Measurements from ENCODE around the gene MNX1.

Gene MNX1

DNA sequence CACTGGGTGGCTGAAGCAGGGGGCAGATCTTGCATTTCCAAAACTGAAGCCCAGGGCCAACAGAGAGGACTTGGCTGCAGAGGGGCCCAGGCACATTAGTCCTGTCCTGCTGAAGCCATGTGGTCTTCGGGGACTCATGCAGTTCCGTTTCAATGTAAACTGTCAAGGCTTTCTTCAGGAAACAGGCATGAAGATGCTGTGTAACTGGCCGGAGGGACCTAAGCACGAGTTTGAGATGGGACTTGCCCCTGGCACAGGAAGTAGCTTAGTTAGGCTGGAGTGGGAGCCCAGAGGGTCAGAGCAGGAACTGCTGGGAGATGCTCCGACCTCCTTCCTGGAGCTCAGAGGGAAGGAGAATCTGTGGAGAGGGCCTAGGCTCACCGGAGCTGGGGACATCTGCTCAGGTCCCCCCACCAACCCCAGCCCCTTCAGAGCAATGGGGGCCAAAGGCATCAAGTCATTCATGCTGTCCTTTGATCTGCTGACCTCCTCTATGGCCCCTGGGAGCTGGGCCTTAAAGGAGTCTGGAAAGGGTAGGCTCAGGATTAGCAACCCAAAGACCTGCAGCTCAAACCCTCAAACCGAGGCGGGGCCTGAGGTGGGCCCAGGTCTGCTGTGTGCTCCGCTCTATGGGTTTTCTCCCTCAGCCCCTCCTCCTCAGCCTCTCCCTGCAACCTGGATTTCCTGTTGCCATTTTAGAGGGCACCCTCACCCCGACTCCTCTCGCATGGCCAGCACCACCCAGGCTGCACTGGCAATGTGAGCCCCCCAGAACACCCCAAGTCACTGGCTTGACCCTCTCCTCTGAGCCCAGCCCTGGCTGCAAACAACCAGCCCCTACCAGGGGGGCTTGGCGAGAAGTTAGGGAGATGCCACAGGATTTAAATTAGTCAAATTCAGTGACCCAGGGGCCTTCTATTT lies 4.4 kb upstream of the MNX1 start:
- no peak for DNase-seq (ENCODE audit: low read depth, low spot score)

DNA sequence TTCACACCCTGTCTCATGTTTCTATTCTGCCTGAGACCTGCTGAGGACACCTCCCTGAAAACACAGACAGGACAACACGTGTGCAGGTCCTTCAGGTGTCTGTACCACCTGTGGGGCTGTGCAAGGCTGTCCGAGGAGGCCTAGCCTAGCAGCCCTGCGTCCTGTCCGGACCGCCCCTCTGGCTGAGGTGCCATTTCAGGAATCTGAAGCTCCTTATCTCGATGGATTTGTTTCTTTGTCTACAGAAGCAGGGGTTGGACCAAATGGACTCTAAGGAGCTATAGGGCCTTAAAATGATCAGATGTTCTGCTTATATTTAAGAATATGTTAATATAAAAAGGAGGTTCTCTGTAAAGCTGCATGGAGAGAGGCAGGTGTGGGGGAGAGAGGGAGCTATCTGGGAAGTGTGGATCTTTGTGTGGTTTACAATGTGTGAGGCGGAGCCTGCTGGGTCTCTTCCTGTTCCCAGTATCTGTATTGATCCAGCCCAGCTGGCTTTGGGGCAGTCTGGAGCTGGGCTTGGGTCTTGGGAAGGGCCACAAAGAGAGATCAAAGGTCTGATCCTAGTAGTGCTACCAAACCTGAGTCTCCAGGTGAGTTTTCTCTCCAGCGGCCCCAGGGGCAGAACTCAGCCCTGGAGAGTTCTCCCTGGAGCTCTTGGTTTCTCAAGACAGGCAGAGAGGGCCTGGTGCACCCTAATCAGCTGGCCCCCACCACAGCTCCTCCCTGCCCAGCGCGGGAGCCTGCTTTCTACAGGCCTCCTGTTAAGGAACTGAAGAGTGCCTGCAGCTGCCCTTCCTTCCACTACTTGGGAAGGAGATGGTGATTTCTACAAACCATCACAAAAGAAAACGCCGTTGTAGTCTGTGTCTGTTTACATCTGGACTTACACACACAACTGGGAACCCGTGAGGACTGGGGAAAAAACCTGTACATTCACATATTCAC lies 3.4 kb upstream of the MNX1 start:
- DNase-seq (ENCODE audit: low read depth, low spot score) = no peak

DNA sequence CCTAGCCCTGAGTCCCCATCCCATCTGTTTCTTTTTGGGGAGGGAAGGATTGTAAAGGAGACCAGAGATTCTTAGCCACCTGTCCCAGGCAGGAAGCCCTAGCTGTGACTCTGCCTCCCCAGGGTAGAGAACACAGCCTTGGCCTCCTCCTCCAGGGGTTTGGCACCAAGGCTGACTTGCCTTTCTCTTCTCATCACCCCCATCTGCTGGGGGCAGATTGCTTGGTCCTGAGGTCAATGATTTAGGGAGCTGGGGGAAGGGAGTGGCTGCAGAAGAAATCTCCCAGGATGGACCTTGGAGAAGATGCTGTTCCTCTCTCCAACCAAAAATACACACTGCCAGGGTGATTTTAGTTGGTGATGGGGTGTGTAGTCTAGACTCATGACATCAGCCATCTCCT lies 2.6 kb upstream of the MNX1 start:
- DNase-seq (ENCODE audit: low read depth, low spot score) = no peak

DNA sequence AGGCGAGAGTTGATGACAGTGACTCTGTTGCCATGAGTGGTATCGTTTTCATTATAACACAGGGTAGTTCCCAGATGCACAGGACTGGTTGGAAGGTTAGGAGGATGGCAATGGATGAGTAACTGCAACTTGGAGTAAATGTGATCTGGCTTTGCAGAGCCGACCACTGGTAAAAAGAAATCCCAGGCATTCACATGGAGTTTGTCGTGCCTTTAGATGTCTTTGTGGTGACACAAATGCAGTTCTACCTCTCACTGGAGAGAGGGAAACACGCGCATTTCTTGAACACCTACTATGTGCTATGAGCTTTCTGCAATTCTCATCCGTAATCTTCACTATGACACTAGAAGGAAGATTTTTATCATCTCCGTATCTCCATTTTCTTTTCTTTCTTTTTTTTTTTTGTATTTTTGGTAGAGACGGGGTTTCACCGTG lies 1.7 kb upstream of the MNX1 start:
- no peak for DNase-seq (ENCODE audit: low read depth, low spot score)

DNA sequence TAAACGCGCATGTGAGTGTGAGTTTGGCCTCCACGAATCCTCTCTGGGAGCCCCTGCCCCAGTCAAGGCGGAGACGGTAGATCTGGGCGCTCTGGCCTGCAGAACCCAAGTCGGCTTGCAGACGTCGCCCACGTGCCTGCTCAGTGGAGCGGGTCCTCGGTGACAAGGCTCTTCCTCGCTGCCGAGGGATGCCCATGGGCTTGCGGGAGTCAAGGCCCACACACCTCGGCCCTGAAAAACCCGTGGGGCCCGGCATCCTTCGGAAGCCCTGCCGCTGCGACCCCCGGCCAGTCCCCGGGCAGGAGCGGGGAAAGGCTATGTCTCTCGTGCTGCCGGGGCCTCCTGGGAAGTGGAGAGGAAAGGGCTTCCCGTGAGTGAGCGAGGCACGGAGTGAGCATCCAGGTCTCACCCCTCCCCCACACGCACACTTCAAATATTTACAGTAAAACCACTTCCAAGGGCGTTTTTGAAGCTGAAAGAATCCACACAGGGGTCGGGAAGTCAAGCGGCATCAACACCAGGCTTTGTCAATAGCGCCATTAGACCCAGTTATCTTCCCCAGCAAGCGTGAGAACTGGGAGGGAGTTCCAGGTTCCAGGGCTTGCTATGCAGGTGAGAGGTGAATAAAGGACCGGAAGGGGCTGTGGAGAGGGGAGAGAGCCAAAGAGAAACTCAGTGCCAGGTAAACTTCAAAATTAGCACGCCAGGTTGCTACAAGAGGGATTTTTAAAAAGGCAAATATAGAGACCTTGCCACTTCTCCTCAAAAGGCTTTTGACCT lies 1.1 kb upstream of the MNX1 start:
- DNase-seq (ENCODE audit: low read depth, low spot score) = no peak

DNA sequence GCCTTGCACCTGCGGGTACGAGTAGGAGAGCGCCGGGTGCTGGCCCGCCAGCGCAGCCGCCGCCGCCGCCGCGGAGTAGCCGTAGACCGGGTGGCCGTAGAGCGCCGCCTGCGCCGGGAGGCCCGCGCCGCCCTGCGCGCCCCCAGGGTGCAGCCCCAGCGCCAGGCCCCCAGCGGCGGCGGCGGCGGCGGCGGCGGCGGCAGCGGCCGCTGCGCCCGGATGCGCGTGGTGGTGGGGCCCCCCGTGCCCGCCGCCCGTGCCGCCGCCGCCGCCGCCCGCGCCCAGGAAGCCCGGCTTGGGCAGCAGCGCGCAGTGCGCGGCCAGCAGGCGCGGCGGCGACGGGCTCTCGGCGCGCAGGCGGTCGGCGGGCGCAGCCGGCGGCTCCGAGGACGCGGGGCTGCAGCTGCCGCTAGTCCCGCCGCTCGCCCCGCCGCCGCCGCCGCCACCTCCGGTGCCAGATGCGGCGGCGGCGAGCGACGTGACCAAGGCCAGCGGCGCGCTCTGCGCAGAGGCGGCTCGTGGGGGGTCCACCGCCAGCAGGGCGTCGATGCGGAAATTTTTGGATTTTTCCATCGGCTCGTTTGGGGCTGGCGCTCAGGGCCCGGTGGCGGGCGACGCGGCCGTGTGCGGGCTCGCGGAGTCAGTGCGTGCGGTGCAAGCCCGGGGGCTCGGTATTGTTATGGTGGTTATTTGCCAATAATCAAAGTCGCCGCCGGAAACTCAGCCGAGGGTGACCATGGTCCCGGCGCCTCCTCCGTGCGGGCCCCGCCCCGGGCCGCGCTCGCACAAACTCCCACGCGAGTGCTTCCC lies 480 bp downstream of the MNX1 start:
- DNase-seq (ENCODE audit: low read depth, low spot score) = no peak

DNA sequence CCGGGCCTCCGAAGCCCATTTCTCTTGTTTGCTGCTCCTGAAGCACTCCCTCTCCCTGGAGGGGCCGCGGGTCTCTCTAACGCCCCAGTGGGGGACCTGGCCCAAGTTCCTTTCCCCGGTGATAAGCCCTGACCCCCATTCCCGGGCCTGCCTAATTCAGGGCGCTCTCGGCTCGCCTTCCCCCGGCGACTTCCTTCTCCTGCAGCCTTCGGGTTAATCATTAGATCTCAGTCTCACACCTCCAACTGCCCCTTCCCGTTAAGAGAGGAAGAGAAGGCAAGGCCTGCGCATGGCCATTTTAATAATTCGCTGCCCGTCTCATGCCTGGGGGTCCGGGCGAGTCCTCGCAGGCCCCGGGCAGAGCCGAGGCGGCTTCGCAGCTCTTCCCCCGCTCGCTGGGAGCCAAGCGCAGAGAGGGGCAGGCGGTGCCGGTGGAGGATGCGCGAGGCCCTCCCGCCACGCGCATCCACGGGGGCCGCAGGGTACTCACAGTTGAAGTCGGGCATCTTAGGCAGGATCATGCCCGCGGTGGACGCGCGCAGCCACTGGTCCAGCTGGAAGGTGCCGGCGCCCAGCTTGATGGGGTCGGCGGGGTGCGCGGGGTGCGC lies 1.2 kb downstream of the MNX1 start:
- no peak for DNase-seq (ENCODE audit: low read depth, low spot score)

DNA sequence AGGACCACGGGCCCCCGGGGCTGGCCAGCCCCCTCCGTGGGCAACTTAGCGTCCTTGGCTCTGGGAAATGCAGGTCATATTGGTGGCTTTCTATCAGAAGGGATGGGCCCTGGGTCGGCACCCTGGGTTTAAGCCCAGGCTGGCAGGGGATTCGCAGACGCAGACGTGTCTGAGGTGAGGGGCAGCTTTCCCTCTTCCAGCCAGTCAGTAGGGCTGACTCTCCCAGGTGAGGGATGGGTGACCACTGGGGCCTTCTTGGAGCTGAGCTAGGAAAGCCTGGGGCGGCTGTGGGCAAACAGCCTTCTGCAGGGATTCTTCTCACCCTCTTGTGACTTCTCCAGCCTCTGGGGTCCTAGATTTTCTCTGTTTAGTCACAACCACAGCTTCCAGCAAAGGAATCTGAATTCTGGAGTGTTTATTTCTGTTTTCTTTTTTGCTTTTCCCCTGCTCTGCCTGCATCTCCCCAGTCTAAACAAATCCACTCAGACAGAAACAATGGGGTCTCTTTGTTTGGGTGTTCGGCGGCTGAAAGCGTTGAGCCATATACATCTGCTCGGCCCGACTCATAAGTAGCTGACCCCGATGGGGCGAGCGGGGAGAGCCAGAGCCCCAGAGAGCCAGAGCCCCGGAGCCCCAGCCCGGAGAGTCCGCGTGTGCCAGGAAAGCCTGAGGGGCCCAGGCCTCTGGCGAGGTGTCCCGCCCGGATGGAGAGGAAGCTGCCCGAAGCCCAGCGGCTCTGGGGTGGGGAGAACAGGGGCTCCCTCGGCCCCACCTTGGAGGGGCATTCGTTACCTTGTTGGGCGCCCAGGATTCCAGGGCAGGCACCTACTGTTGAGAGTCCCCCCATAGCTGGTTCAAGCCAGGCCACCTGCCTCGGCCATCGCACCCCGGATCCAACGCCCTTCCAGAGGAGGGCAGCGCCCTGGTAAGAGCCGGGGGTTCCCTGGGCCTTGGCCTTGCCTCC lies 2.0 kb downstream of the MNX1 start:
- DNase-seq (ENCODE audit: low read depth, low spot score) = no peak

DNA sequence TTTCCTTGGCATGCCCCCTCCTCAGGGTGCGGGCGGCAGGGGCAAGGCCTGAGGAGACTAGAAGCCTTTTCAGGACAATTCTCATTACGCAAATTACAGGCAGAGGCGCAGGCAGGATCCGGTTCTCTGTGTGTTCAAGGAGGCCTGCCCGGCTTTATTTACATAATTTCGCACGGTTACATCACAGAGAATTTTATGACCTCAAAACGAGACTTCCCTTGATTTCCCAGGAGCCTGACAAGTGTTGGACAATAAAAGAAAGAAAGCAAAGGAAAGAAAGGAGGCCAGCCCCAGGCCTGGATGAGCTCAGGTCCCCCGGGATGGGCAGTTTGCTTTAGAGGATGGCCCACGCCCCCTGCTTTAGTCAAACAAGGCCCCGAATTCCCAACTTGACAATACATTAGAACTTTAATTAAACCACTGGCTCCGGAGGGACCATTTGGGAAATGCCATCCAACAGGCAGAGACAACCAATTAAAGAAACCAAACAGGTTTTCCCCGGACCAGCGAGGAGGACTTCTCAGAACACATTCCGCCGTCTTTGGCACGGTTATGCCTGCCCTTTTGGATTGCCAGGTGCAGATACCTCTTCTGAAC lies 2.9 kb downstream of the MNX1 start:
- DNase-seq (ENCODE audit: low read depth, low spot score) = no peak

DNA sequence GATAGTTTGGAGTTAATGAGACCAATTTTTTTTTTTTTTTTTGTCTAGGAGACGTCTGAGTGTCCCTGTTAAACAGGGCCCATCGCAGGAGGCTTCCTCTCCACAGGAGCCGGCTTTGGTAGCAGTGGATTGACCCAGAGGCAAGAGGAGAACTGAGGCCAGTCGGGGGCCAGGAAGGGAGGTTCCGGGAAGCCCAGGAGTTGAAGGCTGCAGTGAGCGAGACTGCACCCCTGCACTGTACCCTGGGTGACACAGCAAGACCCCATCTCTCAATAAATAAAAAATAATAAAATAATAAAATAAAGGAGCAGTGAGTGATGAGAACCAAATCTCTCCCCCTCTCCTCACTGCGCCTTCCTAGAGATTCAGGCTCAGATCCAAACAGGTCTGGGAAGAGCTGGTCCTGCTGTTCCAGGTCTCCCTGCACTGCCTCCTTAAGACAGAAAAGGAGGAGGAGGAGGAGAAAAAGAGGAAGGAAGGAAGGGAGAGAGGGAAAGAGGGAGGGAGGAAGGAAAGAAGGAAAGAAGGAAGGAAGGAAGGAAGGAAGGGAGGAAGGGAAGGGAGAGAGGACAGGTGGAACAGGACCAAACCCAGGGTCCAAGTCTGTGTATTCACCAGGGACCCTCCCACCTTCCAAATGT lies 3.5 kb downstream of the MNX1 start:
- no peak for DNase-seq (ENCODE audit: low read depth, low spot score)

DNA sequence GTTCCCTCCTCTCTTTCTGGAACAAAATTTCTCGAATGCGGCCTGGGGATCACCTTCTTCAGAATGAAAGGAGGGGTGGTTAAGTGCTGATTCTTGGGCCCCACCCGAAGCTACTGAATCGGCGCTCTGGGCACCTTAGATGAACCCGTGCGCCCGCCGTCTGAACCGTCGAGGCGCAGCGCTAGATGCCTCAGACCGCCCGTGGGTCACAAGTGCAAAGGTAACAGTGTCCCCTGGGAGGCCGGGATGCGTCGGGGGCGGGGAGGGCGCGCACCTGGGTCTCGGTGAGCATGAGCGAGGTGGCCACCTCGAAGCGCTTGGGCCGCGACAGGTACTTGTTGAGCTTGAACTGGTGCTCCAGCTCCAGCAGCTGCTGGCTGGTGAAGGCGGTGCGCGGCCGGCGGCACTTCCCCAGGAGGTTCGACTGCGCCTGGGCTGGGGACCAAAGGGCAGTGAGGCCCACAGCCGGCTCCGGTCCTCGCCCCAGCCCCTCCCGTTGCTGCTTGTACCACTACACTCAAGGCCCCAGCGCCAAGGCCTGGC lies 4.2 kb downstream of the MNX1 start:
- DNase-seq (ENCODE audit: low read depth, low spot score) = no peak

DNA sequence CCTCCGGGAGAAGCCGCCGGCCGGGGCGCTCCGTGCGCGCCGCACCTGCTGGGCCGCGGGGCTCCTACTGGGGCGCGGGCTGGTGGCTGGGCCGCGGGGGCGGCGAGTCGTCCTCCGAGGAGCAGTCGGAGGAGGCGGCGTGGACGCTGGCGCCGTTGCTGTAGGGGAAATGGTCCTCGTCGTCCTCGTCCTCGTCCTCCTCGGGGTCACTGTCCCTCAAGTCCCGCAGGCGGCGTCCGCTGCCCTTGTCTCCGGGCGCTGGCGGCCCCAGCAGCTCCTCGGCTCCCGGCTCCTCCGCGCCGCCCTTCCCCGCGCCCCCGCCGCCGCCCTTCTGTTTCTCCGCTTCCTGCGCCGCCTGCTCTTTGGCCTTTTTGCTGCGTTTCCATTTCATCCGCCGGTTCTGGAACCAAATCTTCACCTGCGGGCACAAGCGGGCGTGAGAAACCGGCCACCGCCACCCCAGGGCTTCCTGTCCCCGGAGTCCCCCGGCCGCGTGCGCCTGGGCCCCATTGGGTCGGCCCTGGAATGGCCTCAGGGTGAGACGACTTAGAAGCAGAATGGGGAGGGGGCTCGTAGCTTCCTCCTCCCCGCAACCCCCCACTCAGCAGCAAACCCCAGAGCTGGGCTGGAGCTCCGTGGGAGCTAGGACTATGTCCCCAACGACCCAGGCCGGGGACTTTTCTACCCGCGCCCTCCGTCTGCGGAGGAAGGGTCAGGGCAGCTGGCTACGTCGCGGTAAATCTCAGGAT lies 4.8 kb downstream of the MNX1 start:
- DNase-seq (ENCODE audit: low read depth, low spot score) = no peak

DNA sequence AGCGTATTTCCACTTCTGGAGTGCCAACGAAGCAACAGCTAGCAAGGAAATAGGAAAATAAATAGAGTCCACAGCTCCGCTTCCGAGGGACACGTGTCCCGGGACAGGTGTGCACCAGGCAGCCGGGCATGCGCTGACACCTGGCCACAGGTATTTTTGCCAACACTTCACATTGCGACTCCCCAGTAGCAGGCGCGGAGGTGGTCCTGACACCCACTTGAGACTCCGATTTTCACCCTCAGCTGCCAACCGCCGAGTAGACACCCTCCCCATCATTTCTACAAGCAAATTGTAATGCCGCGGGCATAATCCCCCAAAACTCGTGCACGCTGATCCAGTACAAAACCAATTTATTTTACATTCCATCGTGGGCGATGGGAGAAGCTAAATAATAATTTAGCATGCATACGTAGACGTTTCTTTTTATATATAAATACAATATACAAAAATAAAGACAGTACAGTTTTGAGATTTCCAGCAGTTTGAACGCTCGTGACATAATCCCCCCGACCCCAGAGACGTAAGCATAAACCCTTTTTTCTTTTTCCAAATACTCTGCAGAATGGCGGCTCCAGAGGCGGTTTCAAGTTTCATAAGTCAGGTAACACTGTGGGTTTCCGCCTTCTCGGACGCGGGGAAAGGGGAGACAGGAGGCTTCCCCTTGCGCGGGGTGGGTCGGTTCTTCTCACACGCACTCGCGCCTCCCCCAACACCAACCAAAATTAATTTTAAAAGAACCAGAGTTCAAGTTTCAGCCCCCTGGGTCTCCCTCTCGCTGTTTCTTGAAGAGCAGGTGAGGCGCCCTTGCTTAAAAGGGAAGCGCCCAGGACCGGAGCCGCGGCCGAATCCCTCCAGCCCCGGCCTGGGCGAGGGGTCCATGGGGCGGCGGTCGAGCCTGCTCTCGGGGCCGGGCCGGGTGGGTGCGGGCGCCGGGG lies 5.7 kb downstream of the MNX1 start:
- no peak for DNase-seq (ENCODE audit: low read depth, low spot score)

DNA sequence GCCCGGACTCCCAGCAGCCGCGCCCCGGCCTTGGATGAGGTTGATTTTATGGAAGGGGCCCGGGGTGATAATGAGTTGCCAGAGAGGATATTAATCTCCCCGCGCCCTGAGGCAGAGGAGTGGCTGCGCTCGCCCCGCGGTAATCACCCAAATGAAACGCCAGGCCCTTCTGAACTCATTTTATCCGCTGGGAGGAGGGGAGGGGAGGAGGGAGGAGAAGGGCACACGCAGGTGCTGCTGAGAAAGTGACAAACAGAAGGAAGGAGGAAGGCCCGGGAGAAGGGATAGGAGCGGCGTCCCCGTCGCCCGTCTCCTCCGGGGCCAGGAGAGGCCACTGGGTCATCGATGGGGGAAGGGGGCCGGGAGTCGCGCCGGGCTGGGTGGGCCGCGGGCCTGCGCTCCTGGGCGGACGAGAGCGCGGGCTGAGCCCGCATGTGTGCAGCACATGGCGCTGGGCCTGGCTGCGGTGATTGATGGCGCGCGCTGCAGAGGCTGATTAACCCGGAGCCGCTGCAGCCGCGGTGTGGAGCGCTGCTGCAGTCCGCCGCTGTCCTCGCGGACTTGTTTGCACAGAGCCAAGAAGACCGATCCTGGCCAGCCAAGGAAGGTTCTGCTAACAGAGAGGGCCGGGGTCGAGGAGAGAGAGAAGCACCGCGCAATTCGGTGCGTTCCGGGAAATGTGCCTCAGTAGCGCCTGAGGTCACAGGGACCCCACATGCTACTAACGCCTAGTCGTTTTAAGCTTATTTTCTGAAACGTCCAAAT lies 6.5 kb downstream of the MNX1 start:
- no peak for DNase-seq (ENCODE audit: low read depth, low spot score)

DNA sequence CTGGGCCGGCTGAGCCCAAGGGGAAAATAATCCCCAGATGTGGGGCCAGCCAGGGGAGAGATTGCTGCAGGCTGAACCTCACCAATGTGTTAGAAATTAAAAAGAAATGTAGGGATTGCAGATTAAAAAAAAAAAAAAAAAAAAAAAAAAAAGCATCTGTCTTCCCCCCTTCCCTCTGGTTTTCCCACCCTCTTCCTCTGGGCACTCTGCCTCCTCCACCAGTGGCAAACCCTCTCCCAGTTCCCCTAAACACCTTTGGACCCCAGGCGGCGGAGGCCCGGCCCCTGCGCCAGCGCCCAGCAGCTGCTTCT lies 7.1 kb downstream of the MNX1 start:
- no peak for DNase-seq (ENCODE audit: low read depth, low spot score)
